GM12875 (cell line): ENCODE data around the gene PALLD.

ENCODE experiments used
- H3K4me3 ChIP-seq: one replicate; pipeline ENCODE4 v1.5.1; 2011; ENCODE audit warnings: low read depth, low read length, control low read depth
- CTCF ChIP-seq: IDR thresholded peaks from 2 replicates; pipeline ENCODE4 v1.5.1; 2011; ENCODE audit warnings: low read depth, mild to moderate bottlenecking, control low read depth, inconsistent platforms, low read length, moderate library complexity, borderline replicate concordance; ENCODE audit not compliant: insufficient read depth

PALLD gene

DNA sequence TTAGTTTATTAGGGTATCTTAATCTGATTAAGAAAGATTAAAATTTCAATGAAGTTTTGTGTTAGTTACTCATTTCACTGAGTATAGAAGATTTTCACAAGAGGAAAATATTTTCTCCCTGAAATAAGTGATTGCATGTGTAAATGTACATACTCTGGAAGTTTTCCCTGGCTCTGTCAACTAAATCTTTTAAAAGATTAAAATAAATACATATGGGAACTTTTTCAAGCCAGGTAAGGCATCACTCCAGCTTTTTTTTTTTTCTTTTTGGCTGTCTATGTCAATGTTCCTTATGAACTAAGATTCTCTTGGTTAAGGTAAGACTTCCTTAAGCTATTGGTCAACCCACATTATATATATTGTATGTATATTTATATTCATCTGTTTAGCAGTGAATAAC, 395.6 kb downstream of the PALLD start:
- no peak for TF ChIP-seq CTCF
- no peak overlapping the region for H3K4me3 ChIP-seq

- H3K4me3 ChIP-seq: no peak overlapping the region
- no peak for TF ChIP-seq CTCF
These were observed 396.4 kb downstream of the PALLD start for GRCh38 chr4:168893205-168893604.

- no peak for TF ChIP-seq CTCF
- no peak overlapping the region for H3K4me3 ChIP-seq
These were observed 397.0 kb downstream of the PALLD start for GRCh38 chr4:168893807-168894206.

DNA sequence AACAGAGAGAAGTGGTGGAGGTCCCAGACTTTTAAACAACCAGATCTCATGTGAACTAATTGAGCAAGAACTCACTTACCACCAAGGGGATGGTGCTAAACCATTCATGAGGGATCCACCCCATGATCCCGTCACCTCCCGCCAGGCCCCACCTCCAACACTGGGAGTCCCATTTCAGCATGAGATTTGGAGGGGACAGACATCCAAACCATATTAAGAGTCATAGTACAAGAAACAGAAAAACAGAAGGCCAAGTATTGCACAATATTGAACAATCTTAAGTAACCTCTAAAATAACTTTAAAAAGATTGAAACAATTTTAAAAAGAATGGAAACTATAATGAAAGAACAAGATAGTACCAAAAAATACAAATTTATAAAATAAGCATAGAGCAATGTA, 403.2 kb downstream of the PALLD start:
- TF ChIP-seq CTCF: no peak
- H3K4me3 ChIP-seq: no peak overlapping the region

DNA sequence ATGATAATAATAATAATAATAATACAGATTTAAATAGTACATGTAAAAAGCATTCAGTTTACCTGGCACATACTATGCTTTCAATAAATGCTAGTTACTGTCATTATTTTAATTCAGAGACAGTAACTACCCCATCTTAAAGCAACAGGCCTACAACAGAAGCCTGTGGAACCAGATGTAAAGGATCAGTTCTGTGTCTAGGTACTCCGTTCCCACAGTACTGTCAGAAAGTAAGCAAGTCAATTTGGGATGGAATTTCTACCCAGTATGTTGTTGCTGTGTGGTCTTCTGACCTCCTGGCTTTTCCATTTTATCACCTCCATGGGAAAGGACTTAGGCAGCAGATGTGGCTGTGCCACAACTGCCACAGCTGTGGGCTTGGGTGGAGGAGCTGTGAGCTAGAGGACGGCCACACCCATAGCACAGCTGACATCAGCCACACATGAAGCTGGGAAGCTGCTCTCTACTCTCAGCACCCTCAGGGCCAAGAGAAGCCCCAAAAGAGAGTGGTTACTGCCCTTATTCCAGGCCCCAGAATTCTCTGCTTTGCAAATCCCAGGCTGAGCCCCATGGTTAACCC, 410.4 kb downstream of the PALLD start:
- no peak overlapping the region for H3K4me3 ChIP-seq
- no peak for TF ChIP-seq CTCF

- H3K4me3 ChIP-seq: no peak overlapping the region
- no peak for TF ChIP-seq CTCF
These were observed 411.2 kb downstream of the PALLD start for GRCh38 chr4:168908093-168908492.

GRCh38 chr4:168908851-168909273, 412.0 kb downstream of the PALLD start:
- no peak overlapping the region for H3K4me3 ChIP-seq
- TF ChIP-seq CTCF: no peak
